ENCODE data around the gene ANXA8.
"Not testable (repeated sequence)": the region's sequence is repeated elsewhere in the genome, so short reads cannot be mapped to it uniquely, and the experiment has no call there.

- not testable (repeated sequence) for TF ChIP-seq CTCF (IDR thresholded peaks at IDR 0.05); POLR2AphosphoS5 (IDR thresholded peaks at IDR 0.05; ENCODE audit: low read depth, low read length)
- TF ChIP-seq, protein P1, sequence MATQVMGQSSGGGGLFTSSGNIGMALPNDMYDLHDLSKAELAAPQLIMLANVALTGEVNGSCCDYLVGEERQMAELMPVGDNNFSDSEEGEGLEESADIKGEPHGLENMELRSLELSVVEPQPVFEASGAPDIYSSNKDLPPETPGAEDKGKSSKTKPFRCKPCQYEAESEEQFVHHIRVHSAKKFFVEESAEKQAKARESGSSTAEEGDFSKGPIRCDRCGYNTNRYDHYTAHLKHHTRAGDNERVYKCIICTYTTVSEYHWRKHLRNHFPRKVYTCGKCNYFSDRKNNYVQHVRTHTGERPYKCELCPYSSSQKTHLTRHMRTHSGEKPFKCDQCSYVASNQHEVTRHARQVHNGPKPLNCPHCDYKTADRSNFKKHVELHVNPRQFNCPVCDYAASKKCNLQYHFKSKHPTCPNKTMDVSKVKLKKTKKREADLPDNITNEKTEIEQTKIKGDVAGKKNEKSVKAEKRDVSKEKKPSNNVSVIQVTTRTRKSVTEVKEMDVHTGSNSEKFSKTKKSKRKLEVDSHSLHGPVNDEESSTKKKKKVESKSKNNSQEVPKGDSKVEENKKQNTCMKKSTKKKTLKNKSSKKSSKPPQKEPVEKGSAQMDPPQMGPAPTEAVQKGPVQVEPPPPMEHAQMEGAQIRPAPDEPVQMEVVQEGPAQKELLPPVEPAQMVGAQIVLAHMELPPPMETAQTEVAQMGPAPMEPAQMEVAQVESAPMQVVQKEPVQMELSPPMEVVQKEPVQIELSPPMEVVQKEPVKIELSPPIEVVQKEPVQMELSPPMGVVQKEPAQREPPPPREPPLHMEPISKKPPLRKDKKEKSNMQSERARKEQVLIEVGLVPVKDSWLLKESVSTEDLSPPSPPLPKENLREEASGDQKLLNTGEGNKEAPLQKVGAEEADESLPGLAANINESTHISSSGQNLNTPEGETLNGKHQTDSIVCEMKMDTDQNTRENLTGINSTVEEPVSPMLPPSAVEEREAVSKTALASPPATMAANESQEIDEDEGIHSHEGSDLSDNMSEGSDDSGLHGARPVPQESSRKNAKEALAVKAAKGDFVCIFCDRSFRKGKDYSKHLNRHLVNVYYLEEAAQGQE (IDR thresholded peaks at IDR 0.05; ENCODE audit: insufficient read depth in 1 of 2, low read depth in 2 of 2, low read length in 1 of 2), result not testable (repeated sequence)
These were observed 10.4 kb downstream of the ANXA8 start for GRCh38 chr10:47473516-47473915.

Data from Panc1 (cell line).